ENCODE measurements around the gene ZC3H7A.

ZC3H7A gene

DNA sequence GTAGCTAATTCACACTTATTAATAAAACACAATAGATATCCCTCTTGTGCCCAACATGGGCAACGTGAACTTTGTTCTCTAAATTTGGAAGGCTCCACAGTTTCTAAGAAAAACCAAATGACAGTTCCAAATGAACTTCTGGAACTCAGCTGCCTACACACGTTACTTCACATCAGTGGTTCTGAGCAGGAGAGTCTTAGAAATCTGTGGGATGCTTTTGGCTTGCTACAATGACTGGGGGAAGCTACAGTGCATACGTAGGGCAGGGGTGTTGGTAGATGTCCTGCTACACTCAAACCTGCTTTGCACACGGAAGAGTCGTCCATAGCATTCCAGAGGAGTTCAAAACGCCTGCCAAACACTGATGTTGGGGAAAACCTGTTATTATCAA is 62.4 kb downstream of the ZC3H7A start:
- no peak for DNase-seq

GRCh38 chr16:11734025-11734652 is 62.9 kb downstream of the ZC3H7A start:
- no peak for DNase-seq

GRCh38 chr16:11731222-11731621 is 65.8 kb downstream of the ZC3H7A start:
- no peak for DNase-seq

DNA sequence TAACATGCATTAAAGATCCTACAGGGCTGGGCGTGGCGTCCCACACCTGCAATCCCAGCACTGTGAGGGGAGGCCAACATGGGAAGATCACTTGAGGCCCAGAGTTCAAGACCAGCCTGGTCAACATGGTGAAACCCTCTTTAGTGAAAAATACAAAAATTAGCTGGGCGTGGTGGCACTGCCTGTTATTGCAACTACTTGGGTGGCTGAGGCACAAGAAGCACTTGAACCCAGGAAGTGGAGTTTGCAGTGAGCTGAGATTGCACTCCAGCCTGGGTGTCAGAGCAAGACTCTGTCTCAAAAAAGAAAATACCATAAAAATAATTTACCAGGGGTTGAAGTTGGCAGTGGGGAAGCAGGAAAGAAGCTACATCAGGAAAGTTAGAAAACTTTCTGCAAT is 67.3 kb downstream of the ZC3H7A start:
- DNase-seq = no peak

GRCh38 chr16:11727796-11728543 is 69.1 kb downstream of the ZC3H7A start:
- DNase-seq = no peak

DNA sequence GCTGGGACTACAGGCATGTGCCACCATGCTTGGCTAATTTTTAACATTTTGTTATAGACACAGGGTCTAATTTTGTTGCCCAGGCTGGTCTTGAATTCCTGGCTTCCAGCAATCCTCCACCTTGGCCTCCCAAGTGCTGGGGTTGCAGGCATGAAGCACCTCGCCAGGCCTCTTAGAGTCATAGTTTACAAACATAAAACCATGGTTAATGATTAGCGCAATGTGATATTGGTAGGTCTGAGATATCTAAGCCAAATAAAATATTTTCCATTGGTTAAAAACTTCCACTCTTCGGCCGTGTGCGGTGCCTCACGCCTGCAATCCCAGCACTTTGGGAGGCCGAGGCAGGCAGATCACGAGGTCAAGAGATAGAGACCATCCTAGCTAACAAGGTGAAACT is 71.0 kb downstream of the ZC3H7A start:
- DNase-seq = no peak

- peak; percentile 49 for DNase-seq
Observed at GRCh38 chr16:11725457-11725856, 71.6 kb downstream of the ZC3H7A start.

DNA sequence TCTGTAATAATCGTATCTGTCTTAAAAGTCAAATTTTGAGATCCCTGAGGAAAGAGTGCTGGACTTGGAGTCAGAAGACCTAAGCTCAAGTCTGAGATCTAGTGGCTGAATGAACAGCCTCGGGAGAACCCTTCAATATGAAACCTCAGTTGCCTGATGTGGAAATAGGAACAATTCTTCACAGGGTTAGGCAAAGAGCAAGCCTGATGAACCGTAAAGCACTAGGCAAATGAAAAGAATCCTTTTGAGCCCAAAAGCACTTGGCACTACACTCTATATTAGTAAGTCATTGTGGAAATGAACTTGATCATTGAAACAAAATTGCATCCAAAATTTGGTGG is 74.6 kb downstream of the ZC3H7A start:
- DNase-seq = no peak

- no peak for DNase-seq
Observed at GRCh38 chr16:11721781-11722467, 75.1 kb downstream of the ZC3H7A start.

- no peak for DNase-seq
Observed at GRCh38 chr16:11719762-11720161, 77.3 kb downstream of the ZC3H7A start.

DNA sequence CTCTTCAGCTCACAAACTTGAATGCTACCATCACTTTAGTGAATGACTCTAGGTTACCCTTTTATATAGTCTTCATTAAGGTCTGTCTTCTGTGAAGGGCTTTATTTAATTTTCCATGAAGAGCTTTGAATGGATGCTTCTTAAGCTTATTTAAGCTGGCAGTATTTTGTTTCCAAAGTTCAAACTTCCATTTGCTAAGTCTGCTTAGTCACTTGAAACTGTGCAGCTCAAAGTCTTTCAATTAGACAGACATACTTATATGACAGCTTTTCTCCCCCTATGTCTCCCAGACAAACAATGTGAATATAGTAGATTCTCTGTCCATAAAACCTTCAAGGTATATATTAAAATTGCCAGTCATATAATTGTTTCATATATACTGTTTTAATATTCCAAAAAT is 77.9 kb downstream of the ZC3H7A start:
- DNase-seq = no peak

GRCh38 chr16:11717811-11718210 is 79.2 kb downstream of the ZC3H7A start:
- DNase-seq = no peak

- no peak for DNase-seq
Observed at GRCh38 chr16:11716336-11716735, 80.7 kb downstream of the ZC3H7A start.

- no peak for DNase-seq
Observed at GRCh38 chr16:11715246-11715947, 81.7 kb downstream of the ZC3H7A start.

DNA sequence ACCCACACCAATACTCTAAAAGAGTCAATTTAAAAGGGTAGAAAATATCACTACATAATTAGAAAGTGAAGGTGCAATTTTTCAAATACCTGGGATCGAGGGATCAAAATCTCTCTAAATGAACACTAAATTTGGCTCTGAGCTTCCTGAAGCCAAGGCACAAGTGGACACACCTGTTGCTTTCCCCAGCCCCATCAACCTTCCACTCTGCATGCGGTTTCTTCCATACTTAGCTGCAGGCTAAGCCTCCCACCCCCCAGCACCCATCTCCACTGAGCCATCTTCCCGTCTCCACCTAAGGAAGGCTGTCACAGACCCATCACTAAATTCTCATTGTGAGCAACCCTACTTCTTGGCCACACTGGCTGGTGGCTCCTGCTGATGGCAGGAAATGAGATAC is 84.9 kb downstream of the ZC3H7A start:
- no peak for DNase-seq

DNA sequence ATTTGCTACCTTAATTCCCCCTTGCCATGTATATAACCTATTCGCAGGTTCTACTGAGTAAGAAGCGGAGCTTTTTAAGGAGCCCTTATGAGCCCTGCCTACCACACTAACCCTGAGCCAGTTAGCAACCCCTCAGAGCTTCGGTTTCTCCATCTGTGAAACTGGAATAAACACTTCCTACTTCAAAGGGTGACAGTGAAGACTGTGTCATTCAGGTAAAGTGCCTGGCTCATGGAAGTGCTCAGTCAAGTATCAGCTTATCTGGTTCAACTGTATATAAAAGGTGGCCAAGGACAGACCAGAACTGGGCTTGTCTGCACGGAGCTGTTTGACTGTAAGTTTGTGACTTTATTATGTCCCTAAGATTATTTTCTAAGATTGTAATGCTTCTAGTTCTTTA is 85.4 kb downstream of the ZC3H7A start:
- DNase-seq = no peak

DNA sequence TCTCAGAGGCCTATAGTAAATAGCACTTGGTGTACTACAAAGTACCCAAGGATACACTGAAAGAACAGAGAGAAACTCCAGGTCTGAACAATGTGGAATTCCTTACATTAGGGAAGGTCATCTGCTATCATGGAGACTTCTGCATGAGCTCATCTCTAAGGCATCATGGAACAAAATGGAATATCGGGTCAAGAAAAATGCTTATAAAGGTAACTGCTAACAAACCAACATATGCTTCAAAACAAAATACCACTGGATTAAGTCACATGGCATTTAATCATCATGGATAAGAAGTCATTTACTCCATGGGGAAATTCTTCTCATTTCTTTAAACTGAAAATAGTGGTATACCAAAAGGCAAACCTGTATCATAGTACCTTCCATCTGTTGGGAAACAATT is 88.6 kb downstream of the ZC3H7A start:
- DNase-seq = no peak

- no peak for DNase-seq
Observed at GRCh38 chr16:11707679-11708197, 89.3 kb downstream of the ZC3H7A start.

- no peak for DNase-seq
Observed at GRCh38 chr16:11706180-11706742, 90.8 kb downstream of the ZC3H7A start.

DNA sequence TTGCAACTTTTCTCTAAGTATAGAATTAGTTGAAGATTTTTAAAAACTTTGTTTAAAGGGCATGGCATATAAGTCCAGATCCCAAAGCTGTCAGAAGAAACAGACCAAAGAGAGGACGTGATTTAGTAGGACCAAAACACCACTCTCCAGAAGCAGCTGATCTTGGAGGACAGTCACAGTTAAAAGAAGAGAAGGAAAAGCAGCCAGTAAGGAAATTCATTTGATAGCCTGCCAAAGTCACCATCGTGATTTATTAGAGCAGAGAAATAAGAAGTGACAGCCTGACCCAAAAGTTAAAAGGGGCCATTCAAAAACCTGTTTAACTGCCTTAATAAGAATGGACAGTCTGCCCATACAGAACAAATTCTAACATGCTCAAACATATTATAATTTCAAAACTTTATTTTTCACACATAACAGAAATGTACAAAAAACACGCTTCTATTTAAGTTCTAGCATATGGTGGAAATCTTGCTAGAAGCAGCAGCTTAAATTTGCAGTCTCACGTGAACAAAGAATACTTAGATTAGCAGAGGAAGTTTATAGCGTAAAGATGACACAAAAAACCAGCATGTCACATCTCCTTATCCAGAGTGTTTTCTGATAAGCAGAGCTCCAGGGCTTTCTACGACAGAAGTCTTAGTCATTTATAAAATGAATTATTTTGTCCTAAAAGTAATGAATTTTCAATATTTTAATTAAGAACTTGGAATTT is 91.6 kb downstream of the ZC3H7A start:
- DNase-seq = no peak
